HCT116 (cell line): ENCODE results near the gene BCR. TPM values are rescaled to one million over a fixed set of nuclear protein-coding genes. Genes with fewer than 3 reads are reported as not detected.

Experiments used
- total RNA-seq: library from RNA; stranded (reverse); gene quantifications from one replicate; pipeline ENCODE4 v1.2.1, GENCODE V29; 2021; ENCODE audit not compliant: unreplicated experiment

The BCR gene
- total RNA-seq, 1 experiment from 2014 or later = 39.7 TPM

Other genes starting within 250 kb of the BCR start
- 11.1 TPM for gene GNAZ, start 110.0 kb upstream of the BCR start, total RNA-seq
- 0.42 TPM for gene RSPH14, start 38.5 kb upstream of the BCR start, total RNA-seq
- gene RAB36, start 35.0 kb upstream of the BCR start, total RNA-seq = 6.1 TPM